T-helper 17 cell (primary cell): Measurements from ENCODE around the gene PTMA. TPM values are rescaled to one million over a fixed set of nuclear protein-coding genes. Genes with fewer than 3 reads are reported as not detected.
A peak's percentile ranks its signal among the peaks of the same experiment; 100 is the strongest.

ENCODE experiments used
- ATAC-seq: fragments of 150-1000 bp; cut with Tn5 transposase; 2 replicates; pipeline ENCODE4 v1.10.0; 2021; ENCODE audit warnings: mild to moderate bottlenecking, moderate library complexity
- DNase-seq, 3 donors: peaks; one replicate each; pipeline versions ENCODE4 v3.0.0 to v3.0.0-alpha.2; 2020 to 2021
- H3K9me3 ChIP-seq: one replicate; pipeline ENCODE4 v1.7.0; 2013; ENCODE audit warnings: low read length, mild to moderate bottlenecking; ENCODE audit not compliant: control insufficient read depth, poor library complexity, severe bottlenecking
- H3K27ac Mint-ChIP-seq: one replicate; pipeline ENCODE4 v1.8.0; 2022; ENCODE audit warnings: mild to moderate bottlenecking, moderate library complexity, mixed read lengths
- H3K27me3 Mint-ChIP-seq: one replicate; pipeline ENCODE4 v1.8.0; 2022; ENCODE audit warnings: mixed read lengths
- H3K36me3 Mint-ChIP-seq: one replicate; pipeline ENCODE4 v1.8.0; 2022; ENCODE audit warnings: low read depth, mixed read lengths
- H3K4me1 Mint-ChIP-seq: one replicate; pipeline ENCODE4 v1.8.0; 2022; ENCODE audit warnings: mild to moderate bottlenecking, mixed read lengths
- H3K4me3 Mint-ChIP-seq: one replicate; pipeline ENCODE4 v1.8.0; 2022; ENCODE audit warnings: mild to moderate bottlenecking, moderate library complexity, mixed read lengths
- total RNA-seq, 4 donors: library from RNA in 2 of 4; stranded (reverse) in 2 of 4; gene quantifications; one replicate each; pipeline ENCODE4 v1.2.3 and lab custom pipeline; 2022 to 2026

Gene PTMA
- total RNA-seq, 2 donors from 2014 or later, result 1,121 to 1,256 TPM

DNA sequence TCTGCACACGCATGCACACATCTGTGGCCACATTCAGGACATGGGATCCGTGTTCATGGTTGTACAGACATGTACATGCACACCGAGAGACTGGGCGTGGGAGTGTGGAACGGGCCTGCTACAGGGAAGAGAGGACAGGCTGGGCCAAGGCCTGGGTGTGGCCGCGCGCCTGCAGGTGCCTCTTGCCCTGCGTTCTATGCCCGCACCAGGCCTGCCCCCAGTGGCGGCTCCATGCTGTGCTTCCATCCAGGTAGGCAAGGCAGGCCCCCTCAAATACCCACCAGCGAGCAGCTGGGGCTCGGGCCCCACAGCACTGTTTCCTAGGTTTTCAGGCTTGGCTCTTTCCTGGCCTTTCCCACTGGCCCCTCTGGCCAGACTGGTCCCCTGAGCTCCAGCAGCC is 15.5 kb upstream of the PTMA start:
- H3K9me3 ChIP-seq, result no peaks in the 10 kb centered on the region
- H3K4me3 Mint-ChIP-seq, result no peak overlapping the region
- ATAC-seq (no peak), DNase-seq (no peak)
- no peak overlapping the region for H3K27ac Mint-ChIP-seq
- peaks cover 3% of the 10 kb centered on the region for H3K4me1 Mint-ChIP-seq
- H3K27me3 Mint-ChIP-seq, result no peaks in the 10 kb centered on the region
- H3K36me3 Mint-ChIP-seq, result no peaks in the 10 kb centered on the region

GRCh38 chr2:231693956-231694355 is 14.4 kb upstream of the PTMA start:
- peaks cover 2% of the 10 kb centered on the region for H3K4me1 Mint-ChIP-seq
- H3K9me3 ChIP-seq, result no peaks in the 10 kb centered on the region
- DNase-seq (no peak), ATAC-seq (no peak)
- no peaks in the 10 kb centered on the region for H3K36me3 Mint-ChIP-seq
- H3K27ac Mint-ChIP-seq, result no peak overlapping the region
- H3K27me3 Mint-ChIP-seq, result no peaks in the 10 kb centered on the region
- no peak overlapping the region for H3K4me3 Mint-ChIP-seq

GRCh38 chr2:231696004-231696367 is 12.3 kb upstream of the PTMA start:
- Mint-ChIP-seq H3K4me3 (no peak overlapping the region), H3K27me3 (no peaks in the 10 kb centered on the region), H3K27ac (no peak overlapping the region), H3K36me3 (no peaks in the 10 kb centered on the region), H3K4me1 (peaks cover 2% of the 10 kb centered on the region)
- DNase-seq, result no peak
- no peak for ATAC-seq
- H3K9me3 ChIP-seq, result no peaks in the 10 kb centered on the region

- DNase-seq (no peak), ATAC-seq (no peak)
- peaks cover under 1% of the 10 kb centered on the region for H3K4me1 Mint-ChIP-seq
- H3K4me3 Mint-ChIP-seq, result no peak overlapping the region
- no peaks in the 10 kb centered on the region for H3K27me3 Mint-ChIP-seq
- no peak overlapping the region for H3K27ac Mint-ChIP-seq
- no peaks in the 10 kb centered on the region for H3K9me3 ChIP-seq
- no peaks in the 10 kb centered on the region for H3K36me3 Mint-ChIP-seq
Observed at GRCh38 chr2:231699006-231699405, 9.3 kb upstream of the PTMA start.

DNA sequence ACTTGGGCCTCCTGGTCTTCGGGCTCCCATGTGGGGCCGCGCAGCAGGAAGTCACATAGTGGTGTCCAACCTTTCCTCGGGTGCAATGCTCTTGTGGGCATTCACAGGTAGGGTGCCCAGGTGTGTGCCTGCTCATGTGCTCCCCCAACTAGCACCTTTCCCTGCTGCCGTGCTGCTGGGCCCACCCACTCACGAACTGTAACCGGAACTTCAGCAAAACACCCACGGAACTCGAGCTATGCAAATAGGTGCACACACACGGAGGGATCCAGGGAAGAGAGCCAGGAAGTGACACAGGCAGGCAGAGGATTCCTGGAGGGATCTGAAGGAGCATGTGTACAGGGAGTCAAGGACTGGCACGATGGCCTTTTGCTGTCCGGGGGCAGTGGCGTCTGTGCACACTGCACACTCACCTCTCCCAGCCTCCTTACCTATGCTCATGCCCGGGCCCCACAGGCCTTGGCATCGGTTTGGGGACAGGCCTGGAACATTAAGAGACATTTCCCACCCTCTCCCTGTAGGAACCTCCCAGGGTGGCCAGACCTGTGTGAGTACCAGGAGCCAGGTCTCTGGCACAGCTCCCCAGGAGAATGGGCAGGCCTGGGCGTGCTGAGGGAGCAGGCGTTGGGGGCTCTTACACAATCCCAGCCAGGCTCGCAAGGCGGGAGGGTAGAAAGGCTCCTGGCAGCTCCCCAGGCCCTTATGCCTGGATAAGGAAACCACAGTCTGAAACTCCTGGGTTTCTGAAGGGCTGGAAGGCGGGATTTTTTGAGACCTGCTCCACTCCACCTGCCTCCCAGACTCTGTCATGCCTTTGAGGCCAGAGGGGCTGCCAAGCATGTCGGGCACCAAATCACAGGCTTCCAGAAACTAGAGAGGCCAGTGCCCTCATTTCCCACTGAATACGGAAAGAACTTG is 6.6 kb upstream of the PTMA start:
- Mint-ChIP-seq H3K27me3 (no peaks in the 10 kb centered on the region), H3K4me3 (no peak overlapping the region), H3K27ac (no peak overlapping the region), H3K4me1 (peaks cover 4% of the 10 kb centered on the region), H3K36me3 (no peaks in the 10 kb centered on the region)
- ATAC-seq (no peak), DNase-seq (no peak)
- H3K9me3 ChIP-seq, result no peaks in the 10 kb centered on the region

GRCh38 chr2:231704017-231704416 is 4.3 kb upstream of the PTMA start:
- ATAC-seq, result no peak
- no peak for DNase-seq
- Mint-ChIP-seq H3K27me3 (no peaks in the 10 kb centered on the region), H3K4me3 (no peak overlapping the region), H3K27ac (peak overlapping the region; percentile 72), H3K36me3 (peaks cover 2% of the 10 kb centered on the region), H3K4me1 (peaks cover 4% of the 10 kb centered on the region)
- H3K9me3 ChIP-seq, result no peaks in the 10 kb centered on the region

GRCh38 chr2:231706731-231707624 is 1.3 kb upstream of the PTMA start:
- DNase-seq, result peak; percentile 94 to 98 (median 96)
- H3K27ac Mint-ChIP-seq, result peak overlapping the region; percentile 100
- no peaks in the 10 kb centered on the region for H3K27me3 Mint-ChIP-seq
- H3K36me3 Mint-ChIP-seq, result peaks cover 5% of the 10 kb centered on the region
- H3K9me3 ChIP-seq, result no peaks in the 10 kb centered on the region
- peaks cover 13% of the 10 kb centered on the region for H3K4me1 Mint-ChIP-seq
- H3K4me3 Mint-ChIP-seq, result peak overlapping the region; percentile 96
- peak; percentile 56 for ATAC-seq

DNA sequence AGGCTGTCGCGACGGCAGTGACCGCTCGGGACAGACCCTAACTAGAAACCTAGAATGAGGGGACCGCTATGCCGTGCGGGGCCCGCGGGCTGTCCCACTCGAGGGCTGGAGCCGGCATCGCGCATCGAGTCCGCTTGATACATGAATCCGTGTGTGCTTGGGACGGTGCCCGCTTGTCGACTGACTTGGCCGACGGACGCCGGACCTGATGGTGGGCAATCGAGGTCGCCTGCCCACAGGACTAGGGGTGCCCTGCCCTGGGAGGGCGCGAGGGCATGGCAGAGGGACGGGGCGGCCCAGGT is 749 bp upstream of the PTMA start:
- Mint-ChIP-seq H3K36me3 (peaks cover 11% of the 10 kb centered on the region), H3K4me1 (peaks cover 19% of the 10 kb centered on the region), H3K4me3 (peak overlapping the region; percentile 96), H3K27ac (peak overlapping the region; percentile 100), H3K27me3 (no peaks in the 10 kb centered on the region)
- ATAC-seq (peak; percentile 0), DNase-seq (peak in 2 of 3 donors; percentile 33 to 48)
- H3K9me3 ChIP-seq, result no peaks in the 10 kb centered on the region

DNA sequence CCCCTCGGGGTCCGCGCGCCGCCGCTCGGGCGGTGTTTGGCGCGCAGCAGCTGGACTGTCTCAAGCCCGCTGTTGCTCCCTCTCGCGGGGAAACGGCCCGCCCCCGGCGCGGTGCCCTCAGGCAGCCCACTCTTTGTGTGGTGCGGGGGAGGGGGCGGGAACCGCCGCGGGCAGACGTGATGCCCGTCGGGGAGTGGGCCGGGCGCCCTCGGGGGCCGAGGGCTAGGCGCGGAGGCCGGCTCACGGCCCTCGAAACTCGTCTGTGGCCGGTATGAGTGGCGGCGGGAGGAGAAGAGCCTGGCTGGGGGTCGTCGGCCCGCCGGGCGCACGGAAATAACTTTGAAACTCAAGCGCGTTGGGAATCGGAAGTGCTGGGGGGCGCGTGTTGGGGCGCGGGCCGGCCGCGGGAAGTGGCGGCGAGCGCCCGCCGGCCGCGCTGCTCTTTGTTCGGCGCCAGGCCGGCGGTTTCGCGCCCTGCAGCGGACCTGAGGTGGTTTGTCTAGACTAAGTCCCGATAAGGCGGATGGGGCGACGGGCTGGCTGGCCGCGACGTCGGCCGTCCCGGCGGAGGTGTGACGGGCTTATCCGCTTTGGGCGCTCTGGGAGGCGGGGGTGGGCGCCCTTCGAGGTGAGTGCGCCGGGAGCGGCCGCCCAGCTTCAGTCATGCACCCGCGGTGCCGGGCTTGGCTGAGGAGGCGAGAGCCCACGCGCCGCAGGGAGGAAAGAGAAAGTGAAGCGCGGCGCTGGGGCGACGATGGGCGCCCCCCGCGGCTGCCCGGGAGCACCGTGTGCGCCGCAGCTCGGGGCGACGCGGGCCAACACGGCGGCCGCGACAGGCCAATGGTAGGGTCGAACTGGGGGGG is 679 bp downstream of the PTMA start:
- no peaks in the 10 kb centered on the region for H3K9me3 ChIP-seq
- Mint-ChIP-seq H3K4me3 (peak overlapping the region; percentile 96), H3K27me3 (no peaks in the 10 kb centered on the region), H3K4me1 (peaks cover 27% of the 10 kb centered on the region), H3K36me3 (peaks cover 11% of the 10 kb centered on the region), H3K27ac (peak overlapping the region; percentile 100)
- ATAC-seq (no peak), DNase-seq (peak; percentile 32 to 44 (median 44))

GRCh38 chr2:231709636-231709980 is 1.3 kb downstream of the PTMA start:
- H3K27me3 Mint-ChIP-seq, result no peaks in the 10 kb centered on the region
- DNase-seq (peak in 2 of 3 donors; percentile 19 to 29), ATAC-seq (no peak)
- peaks cover 11% of the 10 kb centered on the region for H3K36me3 Mint-ChIP-seq
- no peaks in the 10 kb centered on the region for H3K9me3 ChIP-seq
- H3K4me3 Mint-ChIP-seq, result peak overlapping the region; percentile 96
- peaks cover 28% of the 10 kb centered on the region for H3K4me1 Mint-ChIP-seq
- peak overlapping the region; percentile 100 for H3K27ac Mint-ChIP-seq

- ATAC-seq (peak; percentile 30), DNase-seq (peak; percentile 82 to 94 (median 86))
- Mint-ChIP-seq H3K36me3 (peaks cover 11% of the 10 kb centered on the region), H3K4me3 (peak overlapping the region; percentile 96), H3K4me1 (peaks cover 30% of the 10 kb centered on the region), H3K27ac (peak overlapping the region; percentile 100), H3K27me3 (no peaks in the 10 kb centered on the region)
- H3K9me3 ChIP-seq, result no peaks in the 10 kb centered on the region
Observed at GRCh38 chr2:231709981-231710798, 1.9 kb downstream of the PTMA start.
